HL-60 (cell line): Measurements from ENCODE around the gene HTR6.

Experiments
- DNase-seq, 2 experiments: peaks; one replicate each; pipeline ENCODE4 v3.0.0-alpha.2; 2010 to 2020; ENCODE audit warnings: low read depth in 1 of 2, low spot score in 1 of 2
- H3K27ac ChIP-seq: fragments of 250-450 bp; sonication (Bioruptor Pico); replicated peaks from 2 replicates; pipeline ENCODE4 v1.5.1; 2020; ENCODE audit warnings: mild to moderate bottlenecking, moderate library complexity
- H3K27me3 ChIP-seq: fragments of 250-450 bp; sonication (Bioruptor Pico); 2 replicates; pipeline ENCODE4 v1.5.1; 2021; ENCODE audit warnings: mild to moderate bottlenecking, moderate library complexity; ENCODE audit not compliant: insufficient read depth, poor library complexity, severe bottlenecking
- H3K4me3 ChIP-seq: replicated peaks from 2 replicates; pipeline ENCODE4 v1.5.1; 2011; ENCODE audit warnings: mild to moderate bottlenecking, control low read depth, low read length; ENCODE audit not compliant: insufficient read depth
- CTCF ChIP-seq: IDR thresholded peaks from one replicate; pipeline ENCODE4 v1.5.1; 2011; ENCODE audit warnings: low read length, control low read depth, inconsistent platforms; ENCODE audit not compliant: insufficient read depth
- GABPA ChIP-seq: IDR thresholded peaks from 2 replicates; pipeline ENCODE4 v1.6.1; 2012; ENCODE audit warnings: low read depth
- POLR2AphosphoS5 ChIP-seq: IDR thresholded peaks from 2 replicates; pipeline ENCODE4 v1.6.1; 2012; ENCODE audit warnings: low read depth
- REST ChIP-seq: IDR thresholded peaks from 2 replicates; pipeline ENCODE4 v1.6.1; 2012; ENCODE audit warnings: low read depth; ENCODE audit not compliant: insufficient replicate concordance
- SPI1 ChIP-seq: IDR thresholded peaks from 2 replicates; pipeline ENCODE4 v1.6.1; 2012; ENCODE audit warnings: low read depth, mild to moderate bottlenecking, borderline replicate concordance

Gene HTR6

GRCh38 chr1:19675797-19676196 lies 11.1 kb downstream of the HTR6 start:
- Histone ChIP-seq H3K27me3 (no peaks in the 10 kb centered on the region), H3K4me3 (no peak overlapping the region), H3K27ac (no peak overlapping the region)
- TF ChIP-seq POLR2AphosphoS5 (no peak), SPI1 (no peak), GABPA (no peak), REST (no peak), CTCF (no peak)
- no peak for DNase-seq

- no peak overlapping the region for H3K4me3 ChIP-seq
- TF ChIP-seq SPI1 (no peak), GABPA (no peak), REST (peak; percentile 96), POLR2AphosphoS5 (no peak), CTCF (no peak)
- no peak overlapping the region for H3K27ac ChIP-seq
- no peaks in the 10 kb centered on the region for H3K27me3 ChIP-seq
- no peak for DNase-seq
Measured at GRCh38 chr1:19676438-19676922, 11.8 kb downstream of the HTR6 start.

GRCh38 chr1:19678493-19678892 lies 13.8 kb downstream of the HTR6 start:
- TF ChIP-seq POLR2AphosphoS5 (no peak), SPI1 (no peak), GABPA (no peak), REST (no peak), CTCF (no peak)
- H3K27me3 ChIP-seq, result no peaks in the 10 kb centered on the region
- DNase-seq, result no peak
- no peak overlapping the region for H3K4me3 ChIP-seq
- H3K27ac ChIP-seq, result no peak overlapping the region
